ENCODE data around the gene SH3PXD2A.

SH3PXD2A gene

GRCh38 chr10:103603382-103603781 lies 252.0 kb downstream of the SH3PXD2A start:
- DNase-seq (ENCODE audit: low read depth in 2 of 2), result no peak

- no peak for DNase-seq (ENCODE audit: low read depth in 2 of 2)
Observed at GRCh38 chr10:103602852-103603155, 252.6 kb downstream of the SH3PXD2A start.

- DNase-seq (ENCODE audit: low read depth in 2 of 2), result no peak
Observed at GRCh38 chr10:103602028-103602851, 253.1 kb downstream of the SH3PXD2A start.

GRCh38 chr10:103600956-103601569 lies 254.3 kb downstream of the SH3PXD2A start:
- DNase-seq (ENCODE audit: low read depth in 2 of 2), result no peak

GRCh38 chr10:103600325-103600724 lies 255.1 kb downstream of the SH3PXD2A start:
- no peak for DNase-seq (ENCODE audit: low read depth in 2 of 2)

- no peak for DNase-seq (ENCODE audit: low read depth in 2 of 2)
Observed at GRCh38 chr10:103599907-103600306, 255.5 kb downstream of the SH3PXD2A start.

GRCh38 chr10:103599211-103599610 lies 256.2 kb downstream of the SH3PXD2A start:
- no peak for DNase-seq (ENCODE audit: low read depth in 2 of 2)

GRCh38 chr10:103598654-103599115 lies 256.7 kb downstream of the SH3PXD2A start:
- DNase-seq (ENCODE audit: low read depth in 2 of 2), result no peak

GRCh38 chr10:103597003-103597402 lies 258.4 kb downstream of the SH3PXD2A start:
- DNase-seq (ENCODE audit: low read depth in 2 of 2), result no peak

- no peak for DNase-seq (ENCODE audit: low read depth in 2 of 2)
Observed at GRCh38 chr10:103595933-103596726, 259.2 kb downstream of the SH3PXD2A start.

- DNase-seq (ENCODE audit: low read depth in 2 of 2), result no peak
Observed at GRCh38 chr10:103593022-103593570, 262.3 kb downstream of the SH3PXD2A start.

GRCh38 chr10:103592186-103593021 lies 263.0 kb downstream of the SH3PXD2A start:
- peak in 1 of 2 donors; percentile 44 for DNase-seq (ENCODE audit: low read depth in 2 of 2)

GRCh38 chr10:103590744-103591291 lies 264.6 kb downstream of the SH3PXD2A start:
- DNase-seq (ENCODE audit: low read depth in 2 of 2), result no peak

GRCh38 chr10:103590060-103590459 lies 265.3 kb downstream of the SH3PXD2A start:
- no peak for DNase-seq (ENCODE audit: low read depth in 2 of 2)

- DNase-seq (ENCODE audit: low read depth in 2 of 2), result no peak
Observed at GRCh38 chr10:103589074-103589630, 266.2 kb downstream of the SH3PXD2A start.

- DNase-seq (ENCODE audit: low read depth in 2 of 2), result no peak
Observed at GRCh38 chr10:103587073-103587472, 268.3 kb downstream of the SH3PXD2A start.

- no peak for DNase-seq (ENCODE audit: low read depth in 2 of 2)
Observed at GRCh38 chr10:103585011-103585405, 270.4 kb downstream of the SH3PXD2A start.

GRCh38 chr10:103584216-103585010 lies 271.0 kb downstream of the SH3PXD2A start:
- peak; percentile 48 to 49 for DNase-seq (ENCODE audit: low read depth in 2 of 2)

GRCh38 chr10:103583871-103584215 lies 271.5 kb downstream of the SH3PXD2A start:
- DNase-seq (ENCODE audit: low read depth in 2 of 2), result no peak

All from activated CD4-positive, alpha-beta T cell treated with anti-CD3 and anti-CD28 coated beads for 24 hours (primary cell).